ENCODE data around the gene SLC22A16. TPM values are rescaled to one million over a fixed set of nuclear protein-coding genes. Genes with fewer than 3 reads are reported as not detected.

The SLC22A16 gene
- total and polyA plus RNA-seq, 10 of the 15 experiments (the other 5 are each of a cell fraction or from before 2014, with no cell fraction given), result not detected

DNA sequence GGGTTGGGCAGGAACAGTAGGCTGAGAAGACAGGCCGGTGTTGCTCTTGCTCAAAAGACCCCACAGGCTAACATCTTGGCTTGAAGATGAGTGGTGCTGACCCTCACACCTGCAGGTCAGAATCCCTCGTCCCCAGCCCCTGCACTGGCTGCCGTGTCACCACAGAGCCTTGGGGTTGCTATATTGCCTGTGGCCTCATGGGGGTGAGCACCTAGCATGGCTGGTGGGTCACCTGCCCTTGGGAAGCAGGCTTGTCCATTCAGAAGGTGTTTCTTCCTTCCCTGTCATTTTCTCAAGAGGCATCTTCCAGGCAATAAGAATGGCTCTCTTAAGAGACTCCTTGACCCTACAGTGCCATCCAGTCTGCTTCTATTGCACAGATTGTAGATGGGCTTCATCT, 7.7 kb downstream of the SLC22A16 start:
- no peaks in the 10 kb centered on the region for H4K20me1 ChIP-seq (ENCODE audit: control insufficient read depth, insufficient read depth)
- no peaks in the 10 kb centered on the region; a peak in 1 of 4 replicates for H3K27me3 ChIP-seq (replicated peaks in 1 of 2; ENCODE audit: control insufficient read depth in 2 of 2, insufficient read depth in 2 of 2, low read length in 1 of 2)
- H3K4me2 ChIP-seq (ENCODE audit: control insufficient read depth, insufficient read depth), result no peak overlapping the region
- ATAC-seq (no peak), DNase-seq (ENCODE audit: low read depth, low spot score) (no peak), FAIRE-seq (no peak)
- H3K4me3 ChIP-seq, result no peak overlapping the region
- no peak overlapping the region for H2AFZ ChIP-seq (ENCODE audit: control insufficient read depth, low read depth, low read length)
- intact Hi-C loops (cut with micrococcal nuclease; ENCODE audit: unreplicated experiment) (no loop called here), in situ Hi-C loops (cut with MboI) (no loop called here)
- BruUV-seq (replicated peaks), result no TSS peak
- H3K4me1 ChIP-seq (ENCODE audit: control insufficient read depth, insufficient read depth, low read length), result no peaks in the 10 kb centered on the region
- H3K9ac ChIP-seq (ENCODE audit: control insufficient read depth, insufficient read depth, low read length), result no peak overlapping the region
- ChIA-PET RAD21 (ENCODE audit: unreplicated experiment) (no interaction called here), SMC1A (ENCODE audit: uncharacterized antibody, unreplicated experiment) (no interaction called here), CTCF (no interaction called here), POLR2A (no interaction called here)
- no peaks in the 10 kb centered on the region for H3K79me2 ChIP-seq (ENCODE audit: control insufficient read depth, insufficient read depth, low read length)
- H3K36me3 ChIP-seq (ENCODE audit: control insufficient read depth in 2 of 2, insufficient read depth in 2 of 2, low read length in 1 of 2), result no peaks in the 10 kb centered on the region
- no peak overlapping the region for H3K27ac ChIP-seq (ENCODE audit: control insufficient read depth, insufficient read depth)
- no peaks in the 10 kb centered on the region for H3K9me3 ChIP-seq (replicated peaks; ENCODE audit: control insufficient read depth, insufficient read depth, low read length)
- WGBS (ENCODE audit: insufficient coverage, insufficient replicate concordance, low lambda C conversion rate, missing lambda C conversion rate), result 30% methylated on average over 3 of the region's 3 CpGs
- TF ChIP-seq SRF (IDR thresholded peaks at IDR 0.05; ENCODE audit: low read depth in 2 of 2, low read length in 2 of 2), result no peak
- TF ChIP-seq CREM (IDR thresholded peaks at IDR 0.05; ENCODE audit: low read depth), result no peak
- TF ChIP-seq, protein P1, sequence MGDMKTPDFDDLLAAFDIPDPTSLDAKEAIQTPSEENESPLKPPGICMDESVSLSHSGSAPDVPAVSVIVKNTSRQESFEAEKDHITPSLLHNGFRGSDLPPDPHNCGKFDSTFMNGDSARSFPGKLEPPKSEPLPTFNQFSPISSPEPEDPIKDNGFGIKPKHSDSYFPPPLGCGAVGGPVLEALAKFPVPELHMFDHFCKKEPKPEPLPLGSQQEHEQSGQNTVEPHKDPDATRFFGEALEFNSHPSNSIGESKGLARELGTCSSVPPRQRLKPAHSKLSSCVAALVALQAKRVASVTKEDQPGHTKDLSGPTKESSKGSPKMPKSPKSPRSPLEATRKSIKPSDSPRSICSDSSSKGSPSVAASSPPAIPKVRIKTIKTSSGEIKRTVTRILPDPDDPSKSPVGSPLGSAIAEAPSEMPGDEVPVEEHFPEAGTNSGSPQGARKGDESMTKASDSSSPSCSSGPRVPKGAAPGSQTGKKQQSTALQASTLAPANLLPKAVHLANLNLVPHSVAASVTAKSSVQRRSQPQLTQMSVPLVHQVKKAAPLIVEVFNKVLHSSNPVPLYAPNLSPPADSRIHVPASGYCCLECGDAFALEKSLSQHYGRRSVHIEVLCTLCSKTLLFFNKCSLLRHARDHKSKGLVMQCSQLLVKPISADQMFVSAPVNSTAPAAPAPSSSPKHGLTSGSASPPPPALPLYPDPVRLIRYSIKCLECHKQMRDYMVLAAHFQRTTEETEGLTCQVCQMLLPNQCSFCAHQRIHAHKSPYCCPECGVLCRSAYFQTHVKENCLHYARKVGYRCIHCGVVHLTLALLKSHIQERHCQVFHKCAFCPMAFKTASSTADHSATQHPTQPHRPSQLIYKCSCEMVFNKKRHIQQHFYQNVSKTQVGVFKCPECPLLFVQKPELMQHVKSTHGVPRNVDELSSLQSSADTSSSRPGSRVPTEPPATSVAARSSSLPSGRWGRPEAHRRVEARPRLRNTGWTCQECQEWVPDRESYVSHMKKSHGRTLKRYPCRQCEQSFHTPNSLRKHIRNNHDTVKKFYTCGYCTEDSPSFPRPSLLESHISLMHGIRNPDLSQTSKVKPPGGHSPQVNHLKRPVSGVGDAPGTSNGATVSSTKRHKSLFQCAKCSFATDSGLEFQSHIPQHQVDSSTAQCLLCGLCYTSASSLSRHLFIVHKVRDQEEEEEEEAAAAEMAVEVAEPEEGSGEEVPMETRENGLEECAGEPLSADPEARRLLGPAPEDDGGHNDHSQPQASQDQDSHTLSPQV (IDR thresholded peaks at IDR 0.05), result no peak
- no peak for TF ChIP-seq ASH2L (IDR thresholded peaks at IDR 0.05; ENCODE audit: borderline replicate concordance, low read depth)
- TF ChIP-seq IKZF1 (conservative IDR thresholded peaks at IDR 0.05), result no peak
- no peak for TF ChIP-seq IKZF2 (IDR thresholded peaks at IDR 0.05)
- no peak for TF ChIP-seq MXI1 (IDR thresholded peaks at IDR 0.05; ENCODE audit: low read depth, low read length)
- TF ChIP-seq NFXL1 (IDR thresholded peaks at IDR 0.05; ENCODE audit: borderline replicate concordance), result no peak
- TF ChIP-seq HDGF (IDR thresholded peaks at IDR 0.05), result no peak

Data from GM12878 (cell line).